ELF-1 (cell line): ENCODE measurements around the gene NAB2.
"Not testable (repeated sequence)": the region's sequence is repeated elsewhere in the genome, so short reads cannot be mapped to it uniquely, and the experiment has no call there.

Experiments used
- DNase-seq: peaks from one replicate; pipeline ENCODE4 v3.0.0-alpha.2; 2016; ENCODE audit warnings: low read depth, low spot score

Gene NAB2

DNA sequence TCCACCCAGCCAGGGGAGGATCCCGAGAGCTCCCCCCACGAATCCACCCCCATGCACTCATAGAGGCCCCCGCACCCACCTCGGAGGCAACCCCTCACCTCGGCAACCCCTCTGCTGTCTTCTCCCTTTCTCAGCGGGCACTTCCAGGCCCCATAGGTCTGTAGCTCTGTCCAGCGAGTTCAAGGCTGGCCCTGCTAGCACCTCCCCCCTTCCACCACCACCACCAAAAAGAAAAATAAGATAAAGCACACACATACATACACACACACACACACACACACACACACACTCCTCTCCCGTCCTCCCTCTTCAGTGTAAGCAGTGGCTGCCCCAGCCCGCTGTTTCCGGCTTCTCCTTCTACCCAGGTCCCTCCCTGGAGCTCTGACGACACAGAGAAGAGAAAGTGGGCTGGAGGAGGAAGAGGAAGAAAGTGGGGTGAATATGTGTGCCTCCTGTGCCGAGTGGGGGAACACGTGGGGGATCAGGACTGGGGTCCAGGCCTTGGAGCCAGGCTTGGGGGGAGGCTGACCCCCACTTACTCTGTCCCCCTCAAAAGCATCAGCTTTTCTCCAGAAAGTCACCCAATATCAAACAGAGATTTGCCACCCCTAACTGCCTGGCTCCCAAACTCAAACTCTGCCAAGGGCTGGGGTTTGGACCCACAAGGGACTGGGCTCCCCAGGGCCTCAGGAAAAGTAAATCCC, 22.3 kb downstream of the NAB2 start, which contains the start of gene STAT6:
Gene STAT6, minus strand, starts transcription at position 332 of the 704 bp plus-strand sequence. CDS start 3,084 bp downstream, outside the sequence.
- peak; percentile 72 for DNase-seq

DNA sequence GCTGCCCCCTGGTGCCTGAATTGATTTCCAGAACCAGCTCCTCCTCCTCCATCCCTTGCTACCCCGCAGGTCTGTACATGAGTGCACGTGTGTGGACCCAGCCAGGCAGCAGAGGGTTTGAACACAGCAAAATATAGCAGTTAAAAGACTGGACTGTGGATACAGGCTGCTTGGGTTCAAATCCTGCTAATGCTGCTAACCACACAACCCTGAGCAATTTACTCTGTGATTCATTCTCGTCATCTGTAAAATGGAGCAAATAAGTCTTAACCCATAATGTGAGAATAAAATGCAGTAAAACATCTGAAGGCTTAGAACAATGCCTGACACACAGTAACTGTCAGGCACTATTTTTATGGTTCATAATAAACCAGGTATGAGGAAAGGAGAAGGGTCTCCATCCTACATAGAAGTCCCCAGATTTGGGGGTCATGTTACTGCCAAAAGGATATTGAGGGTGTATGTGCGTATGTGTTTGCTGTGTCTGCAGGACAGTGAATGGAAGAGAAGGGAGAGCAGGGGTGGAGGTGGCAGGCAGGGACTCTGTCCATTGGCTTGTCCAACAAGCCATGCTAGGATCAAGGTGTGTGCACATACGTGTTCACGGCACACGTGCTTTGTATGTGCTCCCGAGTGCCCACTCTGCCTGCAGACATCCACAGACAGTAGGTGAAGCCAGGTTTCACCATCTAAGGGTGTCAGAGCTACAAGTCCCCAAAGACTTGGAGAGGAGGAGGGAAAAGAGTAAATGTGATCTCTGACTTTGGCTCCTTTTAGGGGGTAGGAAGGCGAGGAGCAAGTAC, 23.8 kb downstream of the NAB2 start:
- no peak for DNase-seq

- no peak for DNase-seq
Observed at GRCh38 chr12:57116580-57117281, 27.8 kb downstream of the NAB2 start.

DNA sequence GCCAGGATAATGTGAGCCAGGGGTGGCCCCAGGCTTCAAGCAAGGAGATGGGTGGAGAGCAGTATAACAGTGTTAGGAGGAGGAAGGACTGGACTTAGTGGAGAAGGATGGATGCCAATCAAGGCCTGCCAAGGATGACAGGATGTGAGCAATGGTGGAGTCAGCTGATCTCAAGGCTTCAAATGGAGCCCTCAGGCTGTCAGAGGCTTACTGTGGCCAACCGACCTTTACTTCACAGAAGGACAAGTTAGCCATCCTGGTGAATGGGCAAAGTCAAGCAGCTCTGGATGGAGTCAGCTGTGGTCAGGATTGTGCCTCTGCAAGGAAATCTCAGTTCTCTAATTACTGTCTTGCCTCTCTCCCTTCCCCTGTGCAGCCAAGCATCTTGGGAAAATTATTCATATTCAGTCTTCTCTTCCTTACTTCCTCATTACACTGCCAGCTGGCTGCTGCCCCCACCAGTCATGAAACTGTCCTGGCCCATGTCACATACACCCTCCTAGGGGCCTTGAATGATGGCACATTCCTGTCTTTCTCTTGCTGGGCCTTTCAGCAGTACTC, 29.9 kb downstream of the NAB2 start:
- no peak for DNase-seq

- DNase-seq: no peak
Observed at GRCh38 chr12:57119294-57120085, 30.6 kb downstream of the NAB2 start.

GRCh38 chr12:57120718-57121117, 31.8 kb downstream of the NAB2 start:
- not testable (repeated sequence) for DNase-seq

DNA sequence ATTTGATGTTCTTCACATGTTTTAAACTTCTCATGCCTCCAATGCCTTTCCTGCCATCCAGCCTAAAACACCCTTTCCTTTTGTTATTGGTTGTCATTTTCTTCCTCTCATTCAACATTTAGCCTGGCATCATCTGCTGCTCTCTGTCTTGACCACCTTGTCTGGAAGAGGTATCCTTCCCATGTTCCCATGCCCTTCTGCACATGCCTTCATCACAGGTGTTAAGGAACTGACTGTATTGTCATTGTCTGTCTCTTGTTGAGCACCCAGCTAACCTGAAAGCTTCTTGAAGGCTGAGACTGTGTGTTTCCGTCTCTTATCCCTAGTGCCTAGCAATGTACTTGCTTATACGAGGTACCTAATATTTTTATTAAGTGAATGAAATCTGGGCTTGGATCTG, 34.9 kb downstream of the NAB2 start:
- DNase-seq: no peak

DNA sequence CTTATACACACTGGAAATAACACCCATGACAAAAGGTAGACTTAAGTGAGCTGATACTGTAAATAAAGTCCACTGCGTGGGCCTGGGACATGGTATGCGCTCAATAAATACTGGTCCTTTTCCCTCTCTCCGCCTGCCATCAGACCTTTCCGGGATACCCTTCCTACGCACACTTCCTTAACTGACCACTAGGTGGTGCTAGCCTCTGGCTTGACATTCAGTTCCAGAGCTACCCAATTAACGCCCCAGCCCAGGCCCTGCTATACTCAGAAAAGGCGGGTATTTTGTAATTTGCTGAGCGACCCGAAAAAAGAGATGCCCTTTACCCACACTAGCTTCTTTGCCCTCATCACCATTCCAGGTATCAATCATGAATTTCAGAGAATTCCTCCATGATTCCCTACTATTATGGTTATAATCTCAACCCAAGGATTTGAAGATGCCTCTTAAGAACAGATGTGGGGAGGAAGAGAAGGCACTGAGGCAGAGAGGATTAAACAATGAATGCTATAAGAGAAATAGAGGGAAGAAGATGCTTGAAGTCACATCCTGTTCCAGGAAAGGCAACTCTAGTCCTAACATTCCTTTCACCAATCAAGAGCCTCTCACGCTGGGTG, 35.5 kb downstream of the NAB2 start:
- DNase-seq: peak; percentile 83

GRCh38 chr12:57126061-57126460, 37.1 kb downstream of the NAB2 start:
- no peak for DNase-seq

GRCh38 chr12:57126561-57126960, 37.6 kb downstream of the NAB2 start:
- peak; percentile 59 for DNase-seq

- peak; percentile 87 for DNase-seq
Observed at GRCh38 chr12:57127101-57127725, 38.3 kb downstream of the NAB2 start.

DNA sequence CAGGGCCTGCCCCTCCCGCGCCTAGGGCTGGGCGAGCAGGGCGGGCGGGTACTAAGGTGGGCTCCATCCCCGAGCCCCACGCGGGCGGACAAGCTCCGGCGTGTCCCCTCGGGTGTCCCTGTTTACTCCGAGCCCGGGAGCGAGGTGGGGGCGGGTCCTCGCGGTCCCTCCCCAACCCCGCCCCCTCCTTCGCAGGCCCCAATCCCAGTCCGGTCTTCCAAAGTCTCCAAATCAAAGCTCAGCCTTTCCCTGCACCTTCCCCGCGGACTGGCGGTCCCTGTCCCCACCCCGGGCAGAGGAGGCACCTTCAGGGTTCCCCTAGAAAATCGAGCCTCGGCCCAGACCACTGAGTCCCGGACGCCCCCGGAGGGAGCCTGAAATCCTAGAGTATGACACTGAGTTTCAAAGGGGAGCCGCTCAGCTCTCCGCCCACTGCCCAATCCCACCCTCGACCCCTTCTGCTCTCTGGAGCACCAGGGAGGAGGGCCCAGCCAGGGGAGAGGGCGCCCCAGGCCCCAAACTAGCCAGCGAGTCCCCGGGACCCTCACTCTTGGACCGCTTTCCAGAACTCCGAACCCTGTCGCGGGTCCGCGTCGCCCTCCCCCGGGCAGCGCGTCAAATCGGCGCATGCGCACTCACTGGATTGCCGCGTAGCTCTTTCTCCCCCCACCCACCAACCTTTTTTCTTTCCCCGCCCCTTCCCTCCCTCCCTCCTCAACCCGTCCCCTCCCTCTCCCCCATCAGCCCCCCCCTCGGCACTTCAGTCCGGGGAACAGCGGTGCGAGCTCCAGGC, 39.0 kb downstream of the NAB2 start, which contains the start of gene LRP1:
Gene LRP1, plus strand, starts transcription at position 758 of the 793 bp plus-strand sequence. CDS start 482 bp downstream, outside the sequence.
- peak; percentile 86 for DNase-seq

- DNase-seq: no peak
Observed at GRCh38 chr12:57128519-57129247, 39.8 kb downstream of the NAB2 start.

DNA sequence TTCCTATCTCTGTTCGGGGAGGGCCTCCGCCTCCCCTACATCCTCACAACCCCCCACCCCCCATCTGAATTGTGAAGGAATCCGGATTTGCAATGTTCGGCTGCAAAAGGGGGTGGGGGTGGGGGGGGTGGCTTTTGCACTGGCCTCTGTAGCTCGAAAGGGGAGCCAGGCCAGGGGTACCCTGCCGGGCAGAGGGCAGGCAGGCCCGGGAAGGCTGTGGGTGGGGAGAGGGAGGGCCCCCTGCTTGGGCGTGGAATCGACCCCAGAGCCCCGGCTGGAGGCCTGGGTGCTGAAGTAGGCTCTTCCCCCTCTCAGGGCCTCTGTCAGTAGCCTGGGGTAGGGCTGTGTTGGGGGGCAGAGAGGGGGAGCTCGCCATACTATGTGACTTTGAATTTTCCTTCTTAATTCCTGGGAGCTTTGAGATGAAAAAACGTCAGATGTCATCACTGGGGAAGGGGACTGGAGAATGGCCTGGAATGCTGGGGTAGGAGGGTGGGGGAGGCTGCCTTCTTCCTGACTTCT, 40.5 kb downstream of the NAB2 start:
- DNase-seq: no peak

DNA sequence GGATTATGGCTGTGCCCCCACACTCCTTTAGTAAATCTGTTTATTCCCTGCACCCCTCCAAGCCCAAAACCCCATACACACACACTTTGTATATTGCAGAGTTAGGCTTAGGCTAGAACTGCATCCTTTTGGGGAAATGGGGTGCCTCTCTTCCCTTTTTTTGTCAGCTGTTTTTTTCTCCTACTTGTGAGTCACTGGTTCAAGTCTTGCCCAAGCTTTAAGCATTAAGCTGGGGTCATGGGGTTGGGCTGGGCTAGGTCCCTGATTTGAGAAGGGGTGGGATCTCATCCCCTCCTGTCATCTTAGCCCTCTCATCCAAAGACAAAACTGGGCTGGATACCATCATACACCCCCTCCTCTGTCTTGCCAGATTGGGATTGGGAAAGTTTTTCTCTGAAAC, 41.0 kb downstream of the NAB2 start:
- DNase-seq: no peak

DNA sequence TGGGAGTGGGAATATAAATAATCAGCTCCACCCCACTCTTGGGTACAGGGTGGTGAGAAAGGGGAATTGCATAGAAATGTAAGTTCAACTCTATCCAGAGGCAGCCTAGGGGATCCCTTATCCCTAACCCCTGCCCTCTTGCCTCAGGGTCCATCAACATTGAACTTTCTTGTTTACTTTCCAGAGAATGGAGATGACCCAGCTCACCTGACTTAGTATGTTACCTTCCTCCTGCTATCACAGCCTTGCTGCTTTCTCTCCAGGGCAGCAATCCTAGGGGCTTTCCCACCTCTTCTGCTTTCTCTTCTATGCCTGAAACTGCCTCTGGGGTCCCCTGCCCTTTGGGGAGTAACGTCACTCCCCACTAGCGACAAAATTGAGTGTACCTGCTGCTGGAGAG, 42.0 kb downstream of the NAB2 start:
- DNase-seq: no peak

DNA sequence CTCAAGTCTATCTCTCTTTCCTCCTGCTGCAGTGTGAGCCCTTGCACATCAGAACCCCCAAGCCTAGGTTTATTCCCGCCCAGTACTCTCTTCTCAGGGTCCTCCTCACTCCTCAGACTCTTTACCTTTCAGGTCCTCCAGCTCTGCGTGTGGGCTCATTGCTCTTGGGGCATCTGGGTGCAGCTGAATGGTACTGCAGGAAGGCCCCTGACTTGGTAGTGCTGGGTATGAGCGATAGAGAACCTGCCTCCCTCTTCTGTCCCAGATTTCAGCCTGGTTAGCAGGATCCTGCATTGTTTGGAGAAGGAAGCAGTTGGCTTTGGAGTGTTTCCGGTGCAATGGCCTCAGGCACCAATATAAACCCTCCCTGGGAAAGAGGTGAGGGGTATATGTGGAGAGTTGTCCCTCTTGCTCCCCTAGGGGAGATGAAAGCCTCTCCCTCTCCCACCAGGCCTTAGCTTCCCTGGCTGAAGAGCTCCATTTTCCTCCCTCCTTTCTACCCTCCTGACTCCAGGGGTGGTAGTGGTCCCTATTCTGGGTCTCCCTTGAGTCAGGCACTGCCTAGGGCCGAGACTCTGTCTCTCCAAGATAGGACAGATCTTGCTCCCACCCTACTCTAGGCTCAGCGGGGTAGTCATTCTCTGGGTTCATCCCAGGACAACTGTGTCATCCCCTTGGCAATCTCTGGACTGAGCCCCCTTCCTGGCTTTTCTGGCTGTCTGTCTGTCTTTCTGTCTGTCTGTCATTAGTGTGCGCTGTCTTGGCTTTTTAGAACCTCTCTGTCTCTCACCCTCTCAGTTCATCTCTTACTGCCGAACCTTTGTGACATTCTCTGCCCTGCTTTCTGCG, 43.2 kb downstream of the NAB2 start:
- DNase-seq: peak; percentile 68
